ENCODE data around the gene IFITM2.

DNA sequence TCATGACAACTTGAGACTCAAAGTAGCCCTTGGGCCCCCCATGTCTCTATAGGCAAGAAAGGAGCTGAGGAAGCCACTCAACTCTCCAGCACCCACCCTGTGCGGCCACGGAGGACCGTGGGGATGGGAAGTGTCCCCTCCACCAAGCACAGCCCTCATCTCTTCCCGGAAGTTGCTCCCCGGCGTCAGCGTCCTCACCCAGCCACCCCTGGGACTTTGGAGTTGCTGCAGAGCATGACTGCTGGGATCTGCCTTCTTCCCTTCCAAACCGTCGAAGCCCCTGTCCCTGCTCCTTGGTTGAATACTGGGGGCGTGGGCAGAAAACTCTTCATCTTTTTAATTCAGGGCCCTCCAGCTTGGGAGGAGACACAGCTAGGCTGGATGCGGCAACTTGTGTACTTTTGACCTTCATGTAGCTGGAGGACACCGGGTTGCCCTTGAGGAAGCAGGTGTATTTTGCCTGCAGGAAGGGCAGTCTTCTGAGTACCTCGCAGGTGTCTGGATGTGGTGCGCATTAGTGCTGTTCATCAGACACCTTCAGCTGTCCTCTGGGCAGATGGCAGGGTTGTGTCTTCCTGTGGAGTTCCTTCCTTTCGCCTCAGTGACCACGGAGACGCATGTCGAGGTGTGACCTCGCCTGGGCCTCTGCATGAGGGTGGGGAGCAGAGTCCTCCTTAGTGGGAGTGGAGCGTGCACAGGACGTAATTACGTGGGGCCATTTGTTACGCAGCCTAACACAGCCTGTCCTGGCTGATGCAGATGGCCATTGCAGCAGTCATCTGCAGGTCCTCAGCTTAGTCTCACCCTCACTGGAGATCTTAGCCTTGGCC is 25.2 kb downstream of the IFITM2 start:
- TF ChIP-seq POLR2A (IDR thresholded peaks at IDR 0.05) = no peak
- TF ChIP-seq, protein P1, sequence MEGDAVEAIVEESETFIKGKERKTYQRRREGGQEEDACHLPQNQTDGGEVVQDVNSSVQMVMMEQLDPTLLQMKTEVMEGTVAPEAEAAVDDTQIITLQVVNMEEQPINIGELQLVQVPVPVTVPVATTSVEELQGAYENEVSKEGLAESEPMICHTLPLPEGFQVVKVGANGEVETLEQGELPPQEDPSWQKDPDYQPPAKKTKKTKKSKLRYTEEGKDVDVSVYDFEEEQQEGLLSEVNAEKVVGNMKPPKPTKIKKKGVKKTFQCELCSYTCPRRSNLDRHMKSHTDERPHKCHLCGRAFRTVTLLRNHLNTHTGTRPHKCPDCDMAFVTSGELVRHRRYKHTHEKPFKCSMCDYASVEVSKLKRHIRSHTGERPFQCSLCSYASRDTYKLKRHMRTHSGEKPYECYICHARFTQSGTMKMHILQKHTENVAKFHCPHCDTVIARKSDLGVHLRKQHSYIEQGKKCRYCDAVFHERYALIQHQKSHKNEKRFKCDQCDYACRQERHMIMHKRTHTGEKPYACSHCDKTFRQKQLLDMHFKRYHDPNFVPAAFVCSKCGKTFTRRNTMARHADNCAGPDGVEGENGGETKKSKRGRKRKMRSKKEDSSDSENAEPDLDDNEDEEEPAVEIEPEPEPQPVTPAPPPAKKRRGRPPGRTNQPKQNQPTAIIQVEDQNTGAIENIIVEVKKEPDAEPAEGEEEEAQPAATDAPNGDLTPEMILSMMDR (IDR thresholded peaks at IDR 0.05 in 4 of 5, conservative IDR thresholded peaks at IDR 0.05 in 1 of 5) = no peak
